ENCODE data around the gene CA14.
"Not testable (repeated sequence)": the region's sequence is repeated elsewhere in the genome, so short reads cannot be mapped to it uniquely, and the experiment has no call there.

Gene CA14

GRCh38 chr1:150235852-150236613 lies 21.5 kb upstream of the CA14 start, which contains the start of gene ANP32E:
ANP32E (minus strand) TSS chr1:150236112; CDS start chr1:150235786, 326 bp downstream.
- peak; percentile 78 to 91 (median 86) for DNase-seq (ENCODE audit: low read depth in 3 of 3, low spot score in 1 of 3)

GRCh38 chr1:150236614-150237100 lies 20.9 kb upstream of the CA14 start:
- no peak for DNase-seq (ENCODE audit: low read depth in 3 of 3, low spot score in 1 of 3)

GRCh38 chr1:150237176-150237575 lies 20.4 kb upstream of the CA14 start:
- DNase-seq (ENCODE audit: low read depth in 3 of 3, low spot score in 1 of 3): not testable (repeated sequence)

- no peak for DNase-seq (ENCODE audit: low read depth in 3 of 3, low spot score in 1 of 3)
Measured at GRCh38 chr1:150237746-150238145, 19.8 kb upstream of the CA14 start.

- DNase-seq (ENCODE audit: low read depth in 3 of 3, low spot score in 1 of 3): no peak
Measured at GRCh38 chr1:150243003-150243402, 14.6 kb upstream of the CA14 start.

- DNase-seq (ENCODE audit: low read depth in 3 of 3, low spot score in 1 of 3): no peak
Measured at GRCh38 chr1:150249936-150250335, 7.6 kb upstream of the CA14 start.

GRCh38 chr1:150256198-150256553 lies 1.4 kb upstream of the CA14 start:
- DNase-seq (ENCODE audit: low read depth in 3 of 3, low spot score in 1 of 3): no peak

- no peak for DNase-seq (ENCODE audit: low read depth in 3 of 3, low spot score in 1 of 3)
Measured at GRCh38 chr1:150256554-150257341, 826 bp upstream of the CA14 start.

- DNase-seq (ENCODE audit: low read depth in 3 of 3, low spot score in 1 of 3): no peak
Measured at GRCh38 chr1:150259217-150259616, 1.6 kb downstream of the CA14 start.

- no peak for DNase-seq (ENCODE audit: low read depth in 3 of 3, low spot score in 1 of 3)
Measured at GRCh38 chr1:150259758-150260669, 2.4 kb downstream of the CA14 start.

GRCh38 chr1:150261367-150261766 lies 3.8 kb downstream of the CA14 start:
- DNase-seq (ENCODE audit: low read depth in 3 of 3, low spot score in 1 of 3): no peak

GRCh38 chr1:150262388-150263320 lies 5.1 kb downstream of the CA14 start:
- no peak for DNase-seq (ENCODE audit: low read depth in 3 of 3, low spot score in 1 of 3)

- DNase-seq (ENCODE audit: low read depth in 3 of 3, low spot score in 1 of 3): no peak
Measured at GRCh38 chr1:150263549-150263948, 6.0 kb downstream of the CA14 start.

- no peak for DNase-seq (ENCODE audit: low read depth in 3 of 3, low spot score in 1 of 3)
Measured at GRCh38 chr1:150267896-150268295, 10.3 kb downstream of the CA14 start.

GRCh38 chr1:150268340-150268704 lies 10.7 kb downstream of the CA14 start:
- peak in 1 of 3 donors; percentile 10 for DNase-seq (ENCODE audit: low read depth in 3 of 3, low spot score in 1 of 3)

GRCh38 chr1:150268705-150269403 lies 11.3 kb downstream of the CA14 start, which contains the start of gene APH1A:
APH1A (minus strand) TSS chr1:150269016; CDS start chr1:150268810, 206 bp downstream.
- DNase-seq (ENCODE audit: low read depth in 3 of 3, low spot score in 1 of 3): peak; percentile 79 to 85 (median 84)

GRCh38 chr1:150269451-150269850 lies 11.9 kb downstream of the CA14 start:
- DNase-seq (ENCODE audit: low read depth in 3 of 3, low spot score in 1 of 3): no peak

GRCh38 chr1:150271291-150271959 lies 13.9 kb downstream of the CA14 start:
- DNase-seq (ENCODE audit: low read depth in 3 of 3, low spot score in 1 of 3): no peak

GRCh38 chr1:150273311-150273710 lies 15.7 kb downstream of the CA14 start:
- DNase-seq (ENCODE audit: low read depth in 3 of 3, low spot score in 1 of 3): no peak

Measured in stimulated activated CD4-positive, alpha-beta T cell treated with anti-CD3 and anti-CD28 coated beads, TNF-alpha, amount 100 ng/mL, for 1 hour (primary cell).